Urinary bladder (tissue), 4 donors: ENCODE measurements around the gene C2orf72. TPM values are rescaled to one million over a fixed set of nuclear protein-coding genes. Genes with fewer than 3 reads are reported as not detected.
A peak's percentile ranks its signal among the peaks of the same experiment; 100 is the strongest.

Source experiments
- DNase-seq: peaks from one replicate; pipeline ENCODE4 v3.0.0-alpha.2; 2015; ENCODE audit errors: extremely low spot score
- H3K27ac ChIP-seq: one replicate; pipeline ENCODE4 v1.5.1; 2013; ENCODE audit warnings: low read depth, mild to moderate bottlenecking, moderate library complexity
- H3K36me3 ChIP-seq: one replicate; pipeline ENCODE4 v1.6.1; 2013; ENCODE audit warnings: mild to moderate bottlenecking, moderate library complexity; ENCODE audit not compliant: insufficient read depth
- H3K4me1 ChIP-seq: one replicate; pipeline ENCODE4 v1.6.1; 2013; ENCODE audit warnings: mild to moderate bottlenecking, moderate library complexity; ENCODE audit not compliant: insufficient read depth
- H3K4me3 ChIP-seq: one replicate; pipeline ENCODE4 v1.5.1; 2013; ENCODE audit warnings: low read depth, low read length
- WGBS: extraction: QIAGEN DNeasy Blood & Tissue Kit; methylation state at CpG from one replicate; pipeline ENCODE4 v1.1.7; 2013; 5-methylcytosine and 5-hydroxymethylcytosine counted together
- polyA plus RNA-seq: library from polyadenylated mRNA; stranded (reverse); fragments of 200-250 nt; gene quantifications from one replicate; pipeline ENCODE4 v1.2.3, GENCODE V29; 2013
- total RNA-seq: library from RNA; depleted of rRNA; stranded (reverse); fragments of >200 nt; gene quantifications from one replicate; pipeline ENCODE4 v1.2.3, GENCODE V29; 2014
- donor health status: healthy with polysubstance abuse.
- donor health status: healthy.

C2orf72 gene
- total and polyA plus RNA-seq, 2 donors, result 0.91 to 3.7 TPM

GRCh38 chr2:231028889-231029288 is 8.4 kb upstream of the C2orf72 start:
- no peak for DNase-seq
- no peak overlapping the region for H3K27ac ChIP-seq

GRCh38 chr2:231029563-231029962 is 7.8 kb upstream of the C2orf72 start:
- no peaks in the 10 kb centered on the region for H3K36me3 ChIP-seq
- H3K4me3 ChIP-seq, result no peak overlapping the region
- no peak overlapping the region for H3K27ac ChIP-seq
- no peak for DNase-seq
- no peaks in the 10 kb centered on the region for H3K4me1 ChIP-seq
- 84% methylated on average over 9 of the region's 9 CpGs for WGBS

More at GRCh38 chr2:231028889-231029288, 8.4 kb upstream of the C2orf72 start:
- Histone ChIP-seq H3K36me3 (no peaks in the 10 kb centered on the region), H3K4me3 (no peak overlapping the region), H3K4me1 (no peaks in the 10 kb centered on the region)

- WGBS, result 73% methylated on average over 3 of the region's 3 CpGs
- no peak for DNase-seq
- no peaks in the 10 kb centered on the region for H3K4me1 ChIP-seq
- H3K27ac ChIP-seq, result no peak overlapping the region
- no peak overlapping the region for H3K4me3 ChIP-seq
- no peaks in the 10 kb centered on the region for H3K36me3 ChIP-seq
Observed at GRCh38 chr2:231030725-231031124, 6.6 kb upstream of the C2orf72 start.

- H3K27ac ChIP-seq, result no peak overlapping the region
- WGBS, result 78% methylated on average over 5 of the region's 5 CpGs
Observed at GRCh38 chr2:231032575-231033140, 4.7 kb upstream of the C2orf72 start.

DNA sequence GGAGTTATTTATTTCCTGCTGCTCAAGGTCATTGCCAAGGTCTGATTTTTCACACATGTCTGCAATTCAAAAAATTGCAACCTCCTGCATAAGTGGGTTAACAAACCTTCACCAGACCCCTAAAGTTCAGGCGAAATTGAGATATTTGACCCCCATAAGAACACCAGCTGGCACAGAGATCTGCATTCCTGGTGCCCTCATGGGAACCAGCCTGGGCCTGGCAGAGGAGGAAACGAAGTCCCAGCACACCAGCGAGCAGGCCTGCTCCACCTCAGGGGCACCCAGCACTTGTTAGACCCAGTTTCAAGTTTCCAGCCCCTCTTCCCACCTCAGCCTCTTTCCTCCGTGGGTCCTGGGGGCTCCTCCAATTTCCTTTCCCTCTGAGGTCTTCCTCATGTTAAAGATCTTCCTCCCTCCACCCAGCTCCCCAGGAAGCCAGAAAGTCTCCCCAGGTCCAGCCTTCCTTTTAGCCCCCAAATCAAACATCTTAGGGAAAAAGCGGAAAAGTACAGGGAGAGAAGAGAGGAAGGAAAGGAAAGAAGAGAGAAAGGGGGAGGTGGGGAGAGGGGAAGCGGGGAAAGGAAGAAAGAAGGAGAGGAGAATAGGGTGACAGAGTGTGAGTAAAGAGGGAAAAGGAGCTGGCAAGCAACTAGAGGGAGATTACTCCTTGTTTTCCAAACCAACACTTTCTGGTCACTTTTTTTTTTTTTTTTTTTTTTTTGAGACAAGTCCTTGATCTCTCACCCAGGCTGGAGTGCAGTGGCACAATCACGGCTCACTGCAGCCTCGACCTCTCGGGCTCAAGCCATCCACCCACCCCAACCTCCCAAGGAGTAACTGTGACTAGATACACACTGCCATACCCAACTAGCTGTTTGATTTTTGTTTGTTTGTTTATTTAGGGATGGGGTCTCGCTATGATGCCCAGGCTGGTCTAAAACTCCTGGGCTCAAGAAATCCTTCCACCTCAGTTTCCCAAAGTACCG is 3.9 kb upstream of the C2orf72 start:
- Histone ChIP-seq H3K4me1 (peaks cover 2% of the 10 kb centered on the region), H3K36me3 (no peaks in the 10 kb centered on the region), H3K27ac (no peak overlapping the region), H3K4me3 (no peak overlapping the region)
- DNase-seq, result no peak
- 58% methylated on average over 11 of the region's 11 CpGs for WGBS

More at GRCh38 chr2:231032575-231033140, 4.7 kb upstream of the C2orf72 start:
- Histone ChIP-seq H3K4me1 (no peaks in the 10 kb centered on the region), H3K36me3 (no peaks in the 10 kb centered on the region), H3K4me3 (no peak overlapping the region)
- DNase-seq, result no peak

GRCh38 chr2:231034291-231034882 is 2.9 kb upstream of the C2orf72 start:
- Histone ChIP-seq H3K36me3 (no peaks in the 10 kb centered on the region), H3K27ac (no peak overlapping the region), H3K4me3 (no peak overlapping the region), H3K4me1 (peaks cover 2% of the 10 kb centered on the region)
- 16% methylated on average over 4 of the region's 4 CpGs for WGBS
- DNase-seq, result no peak

DNA sequence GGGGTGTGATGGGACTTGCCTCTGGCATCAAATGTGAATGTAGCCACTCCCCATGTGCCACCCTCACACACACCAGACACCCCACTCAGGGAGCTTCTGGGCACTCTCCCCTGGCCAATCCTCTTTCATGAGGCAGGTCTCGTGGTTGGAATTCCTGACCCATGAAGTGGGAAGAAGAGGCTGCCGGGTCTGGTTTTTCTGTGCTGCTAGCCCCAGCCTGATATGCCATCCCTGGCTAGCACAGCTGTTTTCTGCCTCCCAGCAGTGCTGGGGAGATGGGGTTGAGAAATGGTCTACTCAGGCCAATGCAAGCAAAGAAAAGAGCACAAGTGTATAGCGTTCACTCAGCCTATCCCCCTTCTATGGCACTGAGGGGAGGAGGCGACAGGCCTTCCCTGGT is 1.2 kb upstream of the C2orf72 start:
- 66% methylated on average over 4 of the region's 4 CpGs for WGBS
- peaks cover 2% of the 10 kb centered on the region for H3K4me1 ChIP-seq
- H3K36me3 ChIP-seq, result no peaks in the 10 kb centered on the region
- H3K4me3 ChIP-seq, result no peak overlapping the region
- no peak for DNase-seq
- no peak overlapping the region for H3K27ac ChIP-seq

GRCh38 chr2:231036578-231037106 is 681 bp upstream of the C2orf72 start:
- Histone ChIP-seq H3K4me1 (peaks cover 2% of the 10 kb centered on the region), H3K36me3 (no peaks in the 10 kb centered on the region), H3K27ac (no peak overlapping the region), H3K4me3 (no peak overlapping the region)
- no peak for DNase-seq
- 57% methylated on average over 12 of the region's 12 CpGs for WGBS

DNA sequence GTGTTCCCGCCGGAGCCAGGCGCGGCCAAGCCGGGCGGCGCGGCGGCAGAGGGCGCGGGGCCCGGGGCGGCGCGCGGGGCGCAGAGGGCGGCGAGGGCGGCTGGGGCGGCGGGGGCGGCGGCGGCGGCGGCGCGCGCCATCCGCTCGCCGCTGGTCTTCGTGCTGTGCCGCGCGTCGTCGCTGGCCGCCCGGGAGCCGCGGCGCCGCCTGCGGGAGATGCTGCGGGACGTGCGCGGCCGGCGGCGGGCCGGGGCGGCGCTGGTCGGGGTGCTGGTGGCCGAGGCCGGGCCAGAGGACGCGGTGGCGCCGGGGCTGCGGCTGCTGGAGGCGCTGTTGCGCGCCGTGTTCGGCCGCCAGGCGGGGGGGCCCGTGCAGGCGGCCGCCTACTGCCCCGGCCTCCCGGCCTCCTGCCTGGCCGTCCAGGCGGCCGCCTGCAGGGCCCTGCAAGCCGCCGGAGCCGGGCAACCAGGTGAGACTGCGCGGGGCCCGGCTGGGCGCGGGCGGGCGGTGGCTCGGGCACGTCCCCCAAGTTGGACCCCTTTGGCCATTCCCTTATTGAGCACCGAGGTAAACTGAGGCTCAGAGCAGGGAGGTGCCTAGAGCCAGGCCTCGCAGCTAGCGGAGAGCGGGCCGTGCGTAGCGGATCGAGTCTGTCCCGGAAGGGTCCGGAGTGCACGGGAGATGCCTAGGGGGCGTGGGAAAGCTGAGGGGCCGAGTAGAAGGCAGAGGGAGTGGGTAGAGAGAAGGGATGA is 584 bp downstream of the C2orf72 start:
- H3K36me3 ChIP-seq, result no peaks in the 10 kb centered on the region
- no peak overlapping the region for H3K27ac ChIP-seq
- peak overlapping the region; percentile 65 for H3K4me3 ChIP-seq
- 1% methylated on average over 103 of the region's 104 CpGs for WGBS
- peaks cover 2% of the 10 kb centered on the region for H3K4me1 ChIP-seq
- no peak for DNase-seq

DNA sequence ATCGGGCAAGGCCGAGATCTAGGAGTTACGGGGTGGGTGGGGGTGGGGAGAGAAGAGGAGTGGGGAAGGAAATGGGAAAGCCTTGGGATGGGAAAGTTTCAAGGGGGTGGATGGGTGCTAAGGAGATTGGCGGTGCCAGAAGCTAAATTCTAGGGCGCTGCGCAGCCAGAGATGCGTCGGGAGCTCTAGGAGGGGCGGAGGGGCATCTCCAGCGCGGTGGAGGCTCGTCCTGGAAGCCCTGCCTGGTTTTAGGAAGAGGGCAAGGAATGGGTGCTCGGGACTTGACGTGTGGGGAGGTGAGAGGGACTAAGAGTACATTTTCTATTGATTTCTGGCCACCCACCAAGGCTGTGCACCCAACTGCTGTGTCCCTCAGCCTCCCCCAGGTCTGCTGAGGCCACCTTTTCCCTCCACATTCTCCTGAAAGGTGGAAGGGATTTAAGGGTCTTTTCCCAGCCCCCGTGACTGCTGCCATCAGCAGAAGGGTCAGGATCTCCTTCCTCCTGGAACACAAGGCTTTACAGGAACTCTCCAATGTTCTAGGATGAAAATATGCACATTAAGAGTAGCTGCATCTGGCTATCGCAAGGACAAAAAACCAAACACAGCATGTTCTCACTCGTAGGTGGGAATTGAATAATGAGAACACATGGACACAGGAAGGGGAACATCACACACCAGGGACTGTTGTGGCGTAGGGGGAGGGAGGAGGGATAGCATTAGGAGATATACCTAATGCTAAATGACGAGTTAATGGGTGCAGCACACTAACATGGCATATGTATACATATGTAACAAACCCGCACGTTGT is 1.4 kb downstream of the C2orf72 start:
- no peaks in the 10 kb centered on the region for H3K36me3 ChIP-seq
- peaks cover 2% of the 10 kb centered on the region for H3K4me1 ChIP-seq
- peak overlapping the region; percentile 65 for H3K4me3 ChIP-seq
- WGBS, result 22% methylated on average over 21 of the region's 21 CpGs
- H3K27ac ChIP-seq, result no peak overlapping the region
- DNase-seq, result no peak

GRCh38 chr2:231039294-231039664 is 2.0 kb downstream of the C2orf72 start:
- H3K36me3 ChIP-seq, result no peaks in the 10 kb centered on the region

GRCh38 chr2:231039821-231040364 is 2.6 kb downstream of the C2orf72 start:
- no peak overlapping the region for H3K4me3 ChIP-seq
- H3K36me3 ChIP-seq, result no peaks in the 10 kb centered on the region
- WGBS, result 78% methylated on average over 8 of the region's 8 CpGs
- peaks cover 2% of the 10 kb centered on the region for H3K4me1 ChIP-seq
- no peak for DNase-seq
- H3K27ac ChIP-seq, result no peak overlapping the region

More at GRCh38 chr2:231039294-231039664, 2.0 kb downstream of the C2orf72 start:
- WGBS, result 83% methylated on average over 6 of the region's 6 CpGs
- no peak overlapping the region for H3K27ac ChIP-seq
- H3K4me3 ChIP-seq, result no peak overlapping the region
- H3K4me1 ChIP-seq, result peaks cover 2% of the 10 kb centered on the region
- no peak for DNase-seq
